HUDEP-2 (cell line): ENCODE measurements around the gene CLPX.
A peak's percentile ranks its signal among the peaks of the same experiment; 100 is the strongest.
"Not testable (repeated sequence)": the region's sequence is repeated elsewhere in the genome, so short reads cannot be mapped to it uniquely, and the experiment has no call there.

Source experiments
- DNase-seq, 76 experiments: peaks; one replicate each; lab custom pipeline; 2025; ENCODE audit not compliant: unreplicated experiment in 76 of 76; lab: John Stamatoyannopoulos, UW

The CLPX gene

DNA sequence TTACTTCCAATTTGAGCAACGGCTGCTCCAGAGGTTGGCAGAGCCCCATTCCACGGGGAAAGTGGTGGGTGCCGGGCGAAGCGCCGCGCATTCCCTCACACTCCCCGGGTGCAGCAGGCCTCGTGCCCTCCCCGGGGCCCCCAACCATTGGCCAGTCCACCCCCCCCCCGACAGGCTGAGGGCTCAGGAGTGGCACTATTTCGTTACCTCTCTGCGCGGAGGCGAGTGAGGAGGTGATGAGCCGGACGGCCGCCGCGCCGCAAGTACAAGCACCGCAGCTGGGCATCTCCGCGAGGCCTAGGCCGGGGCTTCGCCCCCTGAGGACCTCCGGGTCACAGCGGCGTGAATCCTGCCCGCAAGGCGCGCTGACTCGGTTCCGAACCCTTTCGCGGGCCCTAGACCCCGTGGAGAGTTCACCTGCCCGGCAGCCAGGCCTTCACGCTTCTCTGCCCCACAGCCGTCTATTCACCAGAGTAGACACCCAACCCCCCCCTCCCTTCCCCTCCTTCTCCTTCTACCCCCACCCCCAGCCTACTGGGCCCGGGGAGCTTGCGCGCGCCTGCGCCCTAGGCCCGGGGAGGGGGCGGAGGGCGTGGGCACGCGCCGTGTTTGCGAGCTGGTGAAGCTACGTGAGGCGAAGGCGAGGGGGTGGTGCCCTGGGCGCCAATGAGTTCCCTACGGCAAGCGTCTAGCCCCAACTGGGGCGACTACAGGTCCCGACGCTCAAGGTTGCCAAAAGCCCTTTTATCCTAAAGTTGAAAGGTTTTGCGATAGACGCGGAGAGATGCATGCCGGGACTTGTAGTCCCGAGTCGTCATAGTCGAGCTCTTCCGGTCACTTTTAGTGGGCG is at the start of gene CLPX:
TSS of gene CLPX (minus strand) at position 475 of the 850 bp plus-strand sequence. CDS start at position 286, 189 bp downstream.
- peak; percentile 43 to 95 (median 87) for DNase-seq

DNA sequence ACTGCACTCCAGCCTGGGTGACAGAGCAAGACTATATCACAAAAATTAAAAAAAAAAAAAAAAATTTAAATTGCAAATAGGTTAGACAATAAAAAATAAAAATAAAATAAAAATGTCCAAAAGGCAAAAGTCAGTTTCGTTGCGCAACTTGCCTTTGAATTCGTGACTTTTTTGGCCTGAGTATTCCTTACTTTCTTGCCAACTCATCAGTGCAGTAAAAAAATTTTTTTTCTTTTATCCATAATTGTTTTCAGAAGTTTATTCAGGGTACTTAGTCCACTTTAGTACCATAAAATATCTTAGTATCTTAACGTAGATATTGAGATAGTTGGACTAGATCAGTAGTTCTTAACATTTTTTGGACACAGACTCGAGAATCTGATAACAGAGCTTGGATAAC is 48.6 kb upstream of the CLPX start:
- DNase-seq = no peak

GRCh38 chr15:65232520-65232919 is 47.4 kb upstream of the CLPX start:
- DNase-seq = no peak

DNA sequence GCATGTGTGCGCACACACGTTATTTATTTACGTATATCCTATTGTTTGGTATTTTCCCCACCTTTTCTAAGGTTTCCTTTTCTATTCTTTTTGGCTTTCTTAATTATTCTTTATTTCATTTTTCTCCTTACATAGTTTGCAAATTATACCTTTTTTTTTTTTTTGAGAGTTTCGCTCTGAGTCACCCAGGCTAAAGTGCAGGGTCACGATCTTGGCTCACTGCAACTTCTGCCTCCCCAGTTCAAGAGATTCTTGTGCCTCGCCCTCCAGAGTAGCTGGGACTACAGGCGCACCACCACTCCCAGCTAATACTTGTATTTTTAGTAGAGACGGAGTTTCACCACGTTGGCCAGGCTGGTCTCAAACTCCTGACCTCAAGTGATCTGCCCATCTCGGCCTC is 46.2 kb upstream of the CLPX start:
- DNase-seq = no peak

DNA sequence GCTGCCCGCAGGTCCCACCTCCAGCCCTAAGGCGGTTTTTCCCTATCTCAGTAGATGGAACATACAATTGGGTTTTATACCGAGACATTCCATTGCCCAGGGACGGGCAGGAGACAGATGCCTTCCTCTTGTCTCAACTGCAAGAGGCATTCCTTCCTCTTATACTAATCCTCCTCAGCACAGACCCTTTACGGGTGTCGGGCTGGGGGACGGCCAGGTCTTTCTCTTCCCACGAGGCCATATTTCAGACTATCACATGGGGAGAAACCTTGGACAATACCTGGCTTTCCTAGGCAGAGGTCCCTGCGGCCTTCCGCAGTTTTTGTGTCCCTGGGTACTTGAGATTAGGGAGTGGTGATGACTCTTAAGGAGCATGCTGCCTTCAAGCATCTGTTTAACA is 41.8 kb upstream of the CLPX start:
- DNase-seq = not testable (repeated sequence)

- no peak for DNase-seq
Measured at GRCh38 chr15:65226221-65226620, 41.1 kb upstream of the CLPX start.

DNA sequence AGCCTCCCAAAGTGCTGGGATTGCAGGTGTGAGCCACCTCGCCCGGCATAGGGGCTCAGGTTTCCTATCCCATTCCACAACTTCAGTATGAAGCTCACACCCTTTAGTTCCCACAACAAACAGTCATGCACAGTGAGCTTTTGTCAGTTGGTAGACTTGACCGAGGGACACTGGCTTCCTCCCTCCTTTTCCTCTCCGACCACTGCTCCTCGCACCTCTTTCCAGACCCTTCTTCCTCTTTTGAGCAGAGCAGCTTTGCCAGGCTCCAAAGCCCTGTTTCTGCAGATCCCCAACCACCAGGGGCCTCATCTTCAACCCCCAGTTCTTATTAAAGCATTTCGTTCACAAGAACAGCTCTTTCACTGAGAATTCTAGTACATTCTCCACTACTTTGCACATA is 38.9 kb upstream of the CLPX start:
- DNase-seq = no peak

- no peak for DNase-seq
Measured at GRCh38 chr15:65222891-65223290, 37.7 kb upstream of the CLPX start.

- no peak for DNase-seq
Measured at GRCh38 chr15:65221697-65222096, 36.6 kb upstream of the CLPX start.

DNA sequence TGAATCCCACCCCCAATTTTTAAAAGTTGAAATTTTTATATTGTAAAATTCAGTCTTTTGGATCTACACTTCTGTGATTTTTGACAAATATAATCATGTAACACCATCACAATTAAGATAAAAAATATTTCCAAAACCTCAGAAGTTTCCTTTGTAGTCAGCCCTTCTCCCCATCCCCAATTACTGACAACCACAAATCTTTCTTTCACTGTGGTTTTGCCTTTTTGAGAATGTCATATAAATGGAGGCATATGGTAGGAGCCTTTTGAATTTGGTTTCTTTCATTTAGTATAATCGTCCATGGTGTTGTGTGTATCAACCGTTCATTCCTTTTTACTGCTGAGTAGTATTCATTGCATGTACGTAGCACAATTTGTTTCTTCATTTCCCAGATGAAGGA is 34.0 kb upstream of the CLPX start:
- no peak for DNase-seq

DNA sequence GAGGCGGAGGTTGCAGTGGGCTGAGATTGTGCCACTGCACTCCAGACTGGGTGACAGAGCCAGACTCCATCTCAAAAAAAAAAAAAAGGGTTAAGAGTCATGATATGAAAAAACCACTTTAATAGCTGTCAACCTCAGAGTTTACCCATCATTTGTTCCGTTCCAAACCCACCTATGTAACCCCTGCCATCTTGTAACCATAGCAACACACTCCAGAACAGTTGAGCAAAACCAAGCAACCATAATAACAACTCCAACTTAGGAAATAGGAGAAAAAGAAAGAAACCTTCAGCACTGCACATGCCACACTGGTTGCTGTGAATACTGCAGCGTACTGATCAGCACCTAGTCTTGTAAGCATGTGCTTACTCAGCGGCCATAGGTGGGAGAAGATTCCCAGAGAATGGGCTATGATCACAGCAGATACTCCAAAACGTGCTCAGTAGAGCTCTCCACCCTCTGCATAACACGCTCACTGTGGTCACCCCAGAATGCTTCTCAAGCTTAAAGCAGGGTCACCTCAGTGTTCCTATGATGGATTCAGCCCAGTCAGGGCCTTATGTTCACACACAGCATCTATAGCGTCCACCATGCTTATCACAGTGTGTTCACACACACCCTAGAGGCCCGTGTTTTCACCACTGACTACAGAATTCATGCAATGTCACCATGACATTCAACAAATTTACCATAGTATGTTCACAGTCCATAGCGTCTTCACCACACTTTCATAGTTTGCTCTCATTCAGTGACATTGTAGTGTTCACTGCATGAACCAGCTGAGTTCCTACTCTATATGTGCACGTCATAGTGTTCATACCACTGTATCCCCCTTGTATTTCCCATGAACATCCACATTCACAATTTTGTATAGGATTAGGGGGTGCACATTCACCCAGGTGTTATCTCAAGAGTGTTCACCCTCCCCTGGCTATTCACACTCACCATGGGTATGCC is 32.7 kb upstream of the CLPX start:
- no peak for DNase-seq

GRCh38 chr15:65215496-65215895 is 30.4 kb upstream of the CLPX start:
- DNase-seq = no peak

- DNase-seq = no peak
Measured at GRCh38 chr15:65214010-65214409, 28.9 kb upstream of the CLPX start.

GRCh38 chr15:65213241-65213640 is 28.1 kb upstream of the CLPX start:
- DNase-seq = no peak

- DNase-seq = peak in 29 of 76 experiments; percentile 3 to 64 (median 24)
Measured at GRCh38 chr15:65212097-65212496, 27.0 kb upstream of the CLPX start.

GRCh38 chr15:65211482-65211982 is 26.4 kb upstream of the CLPX start:
- DNase-seq = no peak

- no peak for DNase-seq
Measured at GRCh38 chr15:65210770-65211481, 25.8 kb upstream of the CLPX start, which contains the start of gene CILP. Gene CILP, minus strand, starts transcription at chr15:65211473. Its CDS starts 1,718 bp downstream, at chr15:65209755.

DNA sequence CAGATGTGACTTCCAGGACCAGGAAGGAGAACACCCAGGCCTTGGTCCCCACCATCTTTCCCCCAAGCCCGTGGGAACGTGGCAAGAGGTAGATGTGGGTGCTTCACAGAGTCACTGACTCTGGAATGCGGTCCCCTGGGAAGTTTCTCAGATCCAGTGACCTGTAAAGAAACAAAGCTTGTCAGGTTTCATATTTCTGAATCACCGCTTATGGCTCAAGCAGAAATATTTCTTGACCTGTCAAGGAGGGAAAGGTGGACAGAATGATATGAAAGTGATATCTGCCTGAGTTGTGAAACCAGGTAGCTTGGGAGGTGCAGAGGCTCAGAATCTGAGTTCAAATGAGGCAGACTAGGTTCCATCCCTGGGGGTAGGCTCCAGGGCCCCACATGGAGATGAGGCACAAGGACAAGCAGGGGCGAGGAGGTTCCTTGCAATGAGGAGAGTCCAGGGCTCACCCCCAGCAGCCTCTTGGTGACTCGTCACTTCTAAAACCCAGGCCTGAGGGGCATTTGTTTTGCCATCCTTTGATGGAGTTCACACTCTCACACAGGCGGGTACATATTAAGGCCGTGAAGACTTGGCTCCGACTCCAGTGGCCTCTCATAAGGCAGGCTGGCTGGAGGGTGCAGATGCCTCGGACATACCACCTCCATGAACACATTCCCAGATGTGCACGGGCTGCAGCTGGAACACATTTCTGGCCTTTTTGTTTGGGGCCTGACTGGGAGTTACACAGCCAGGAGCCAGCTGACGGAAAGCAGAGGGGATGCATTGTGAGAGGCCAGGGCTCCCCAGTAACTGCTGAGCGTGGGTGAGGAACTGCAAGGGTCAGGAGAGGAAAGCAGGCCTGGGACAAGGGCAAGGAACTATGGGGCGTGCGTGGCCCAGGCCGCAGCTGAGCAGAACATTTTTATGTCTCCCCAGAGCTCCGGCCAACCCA is 24.8 kb upstream of the CLPX start:
- no peak for DNase-seq

DNA sequence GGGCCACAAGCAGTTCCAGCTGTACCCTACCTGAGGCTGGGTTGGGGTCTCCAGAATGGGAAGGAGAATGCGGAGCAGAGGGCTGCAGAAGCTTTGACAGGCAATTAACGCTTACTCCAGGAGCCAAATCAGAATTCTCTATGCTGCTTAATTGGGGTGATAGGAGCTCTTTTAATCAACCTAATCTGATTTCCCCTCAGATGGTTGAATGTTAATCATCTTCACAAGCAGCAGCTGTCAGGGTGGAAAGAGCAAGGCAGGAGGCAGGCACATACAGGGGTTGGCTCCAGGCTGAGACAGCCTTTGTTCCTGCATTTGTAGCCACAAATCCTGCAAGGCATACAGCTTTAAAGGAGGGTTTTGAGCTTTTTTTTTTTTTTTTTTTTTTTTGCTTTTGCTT is 23.5 kb upstream of the CLPX start:
- no peak for DNase-seq
